B cell (primary cell): ENCODE measurements around the gene GTF3C5. TPM values are rescaled to one million over a fixed set of nuclear protein-coding genes. Genes with fewer than 3 reads are reported as not detected.

Experiments used
- ATAC-seq: fragments of 200-7000 bp; cut with Tn5 transposase; one replicate; pipeline ENCODE4 v1.10.0; 2021; ENCODE audit warnings: low read depth, mild to moderate bottlenecking, moderate number of reproducible peaks, moderate library complexity
- CTCF ChIA-PET: fragments of 350-600 bp; sonication (Branson Sonifier 250); formaldehyde crosslinking; loops from one replicate; lab custom pipeline; 2021; ENCODE audit warnings: antibody characterized with exemption, inconsistent platforms; lab: Charles Lee
- POLR2A ChIA-PET: fragments of 350-600 bp; sonication (Branson Sonifier 250); formaldehyde crosslinking; loops from one replicate; lab custom pipeline; 2021; ENCODE audit warnings: antibody characterized with exemption; lab: Charles Lee
- DNase-seq: peaks from one replicate; pipeline ENCODE4 v3.0.0; 2013
- H2AFZ ChIP-seq: 2 replicates; pipeline ENCODE4 v1.6.1; 2012; ENCODE audit warnings: mild to moderate bottlenecking, low read depth, low read length; ENCODE audit not compliant: insufficient read depth, poor library complexity, severe bottlenecking
- H3K27ac ChIP-seq, 2 donors: 1 replicate in 1 of 2; 2 replicates in 1 of 2; pipeline ENCODE4 v1.5.1; 2012 to 2013; ENCODE audit warnings: low read length in 2 of 2, mild to moderate bottlenecking in 2 of 2, moderate library complexity in 1 of 2
- H3K27me3 ChIP-seq, 4 experiments: fragments of 200-600 bp in 1 of 4; sonication (generic) in 1 of 4; replicated peaks in 1 of 4; 1 replicate in 2 of 4; 2 replicates in 2 of 4; pipeline versions ENCODE4 v1.6.1 to v1.7.0; 2013 to 2016; ENCODE audit warnings: low read length in 3 of 4, mild to moderate bottlenecking in 2 of 4, mixed read lengths in 1 of 4, moderate library complexity in 1 of 4; ENCODE audit not compliant: insufficient read depth in 4 of 4, control insufficient read depth in 3 of 4; ENCODE audit errors: control extremely low read depth in 1 of 4
- H3K36me3 ChIP-seq, 2 experiments: replicated peaks in 1 of 2; 1 replicate in 1 of 2; 2 replicates in 1 of 2; pipeline versions ENCODE4 v1.6.1 to v1.7.1; 2013; ENCODE audit warnings: low read length in 1 of 2; ENCODE audit not compliant: insufficient read depth in 2 of 2, control insufficient read depth in 1 of 2; ENCODE audit errors: control extremely low read depth in 1 of 2, extremely low read depth in 1 of 2
- H3K4me1 ChIP-seq, 2 donors: fragments of 200-600 bp in 1 of 2; sonication (generic) in 1 of 2; 1 replicate in 1 of 2; 2 replicates in 1 of 2; pipeline versions ENCODE4 v1.5.1 to v1.6.1; 2013 to 2017; ENCODE audit warnings: low read length in 2 of 2; ENCODE audit not compliant: control insufficient read depth in 2 of 2, insufficient read depth in 2 of 2
- H3K4me2 ChIP-seq: replicated peaks from 2 replicates; pipeline ENCODE3; 2012; ENCODE audit warnings: mild to moderate bottlenecking, low read depth, low read length; ENCODE audit not compliant: poor library complexity, severe bottlenecking
- H3K4me3 ChIP-seq, 5 experiments: fragments of 200-600 bp in 1 of 5; sonication (generic) in 1 of 5; 1 replicate in 3 of 5; 2 replicates in 2 of 5; pipeline versions ENCODE4 v1.5.1 to v1.7.0; 2011 to 2016; ENCODE audit warnings: low read length in 4 of 5, mild to moderate bottlenecking in 4 of 5, low read depth in 2 of 5, control low read depth in 1 of 5, moderate library complexity in 1 of 5; ENCODE audit not compliant: insufficient read depth in 1 of 5; ENCODE audit errors: control extremely low read depth in 1 of 5, extremely low read depth in 1 of 5
- H3K79me2 ChIP-seq: fragments of 200-600 bp; sonication (generic); one replicate; pipeline ENCODE4 v1.6.0; 2016; ENCODE audit warnings: low read length; ENCODE audit not compliant: control insufficient read depth, insufficient read depth
- H3K9ac ChIP-seq: fragments of 200-600 bp; sonication (generic); 2 replicates; pipeline ENCODE4 v1.6.1; 2017; ENCODE audit warnings: mild to moderate bottlenecking, low read length, moderate library complexity
- H3K9me3 ChIP-seq, 3 donors: one replicate each; pipeline versions ENCODE4 v1.6.1 to v1.7.1; 2013; ENCODE audit warnings: low read length in 2 of 3; ENCODE audit not compliant: control insufficient read depth in 2 of 3, insufficient read depth in 1 of 3; ENCODE audit errors: control extremely low read depth in 1 of 3
- H4K20me1 ChIP-seq: 2 replicates; pipeline ENCODE4 v1.6.0; 2012; ENCODE audit warnings: mild to moderate bottlenecking, low read length; ENCODE audit not compliant: insufficient read depth, control insufficient read depth, poor library complexity, severe bottlenecking
- H3K27ac Mint-ChIP-seq: one replicate; pipeline ENCODE4 v1.8.0; 2021; ENCODE audit warnings: mixed read lengths
- H3K27me3 Mint-ChIP-seq: one replicate; pipeline ENCODE4 v1.8.0; 2021; ENCODE audit warnings: mixed read lengths
- H3K4me1 Mint-ChIP-seq: one replicate; pipeline ENCODE4 v1.8.0; 2021; ENCODE audit warnings: mixed read lengths
- H3K4me3 Mint-ChIP-seq: one replicate; pipeline ENCODE4 v1.8.0; 2021; ENCODE audit warnings: mixed read lengths
- H3K9me3 Mint-ChIP-seq: one replicate; pipeline ENCODE4 v1.8.0; 2022; ENCODE audit warnings: mixed read lengths; ENCODE audit not compliant: insufficient read depth
- EZH2 ChIP-seq: IDR thresholded peaks from 2 replicates; pipeline ENCODE4 v1.6.1; 2012; ENCODE audit warnings: borderline replicate concordance, low read depth, mild to moderate bottlenecking, moderate library complexity, low read length; ENCODE audit not compliant: insufficient read depth, poor library complexity, severe bottlenecking
- WGBS: methylation state at CpG from one replicate; pipeline ENCODE4 v1.1.5; 2013; ENCODE audit warnings: missing lambda C conversion rate; ENCODE audit not compliant: insufficient coverage; 5-methylcytosine and 5-hydroxymethylcytosine counted together
- intact Hi-C: fragments of 100-400 bp; cut with micrococcal nuclease; formaldehyde crosslinking; loops from one replicate; pipeline ENCODE4 v1.10.0; 2022
- polyA plus RNA-seq: library from polyadenylated mRNA; depleted of rRNA; stranded (reverse); fragments of >200 nt; gene quantifications from 2 replicates; pipeline ENCODE4 v1.2.3, GENCODE V29; 2012
- total RNA-seq, 2 donors: library from RNA; stranded (reverse); fragments of 120-200 nt in 1 of 2; gene quantifications; 1 replicate in 1 of 2; 2 replicates in 1 of 2; pipeline versions ENCODE4 v1.2.3 to v1.2.4, GENCODE V29; 2013 to 2022
- TF ChIP-seq, protein P1 (sequence below): fragments of 200-600 bp; IDR thresholded peaks from one replicate; pipeline ENCODE4 v1.8.0; 2022; ENCODE audit warnings: antibody characterized with exemption, mild to moderate bottlenecking

GTF3C5 gene
- total and polyA plus RNA-seq, 2 donors (not counting 1 experiment from before 2014, with no cell fraction given), result 80.5 to 91.2 TPM

GRCh38 chr9:133063500-133064231 lies 32.9 kb downstream of the GTF3C5 start:
- Histone ChIP-seq H2AFZ (no peak overlapping the region), H3K27ac (no peak overlapping the region), H3K4me3 (no peak overlapping the region), H3K9ac (no peak overlapping the region), H3K9me3 (no peaks in the 10 kb centered on the region), H4K20me1 (no peaks in the 10 kb centered on the region), H3K27me3 (no peaks in the 10 kb centered on the region), H3K79me2 (no peaks in the 10 kb centered on the region), H3K4me2 (no peak overlapping the region), H3K4me1 (peaks cover 9 to 18% of the 10 kb centered on the region in 2 donors), H3K36me3 (no peaks in the 10 kb centered on the region)
- H3K27me3 Mint-ChIP-seq, result no peaks in the 10 kb centered on the region
- ChIA-PET POLR2A (no interaction called here), CTCF (no interaction called here)
- no peak for TF ChIP-seq EZH2
- TF ChIP-seq, protein P1, sequence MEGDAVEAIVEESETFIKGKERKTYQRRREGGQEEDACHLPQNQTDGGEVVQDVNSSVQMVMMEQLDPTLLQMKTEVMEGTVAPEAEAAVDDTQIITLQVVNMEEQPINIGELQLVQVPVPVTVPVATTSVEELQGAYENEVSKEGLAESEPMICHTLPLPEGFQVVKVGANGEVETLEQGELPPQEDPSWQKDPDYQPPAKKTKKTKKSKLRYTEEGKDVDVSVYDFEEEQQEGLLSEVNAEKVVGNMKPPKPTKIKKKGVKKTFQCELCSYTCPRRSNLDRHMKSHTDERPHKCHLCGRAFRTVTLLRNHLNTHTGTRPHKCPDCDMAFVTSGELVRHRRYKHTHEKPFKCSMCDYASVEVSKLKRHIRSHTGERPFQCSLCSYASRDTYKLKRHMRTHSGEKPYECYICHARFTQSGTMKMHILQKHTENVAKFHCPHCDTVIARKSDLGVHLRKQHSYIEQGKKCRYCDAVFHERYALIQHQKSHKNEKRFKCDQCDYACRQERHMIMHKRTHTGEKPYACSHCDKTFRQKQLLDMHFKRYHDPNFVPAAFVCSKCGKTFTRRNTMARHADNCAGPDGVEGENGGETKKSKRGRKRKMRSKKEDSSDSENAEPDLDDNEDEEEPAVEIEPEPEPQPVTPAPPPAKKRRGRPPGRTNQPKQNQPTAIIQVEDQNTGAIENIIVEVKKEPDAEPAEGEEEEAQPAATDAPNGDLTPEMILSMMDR, result no peak
- intact Hi-C loops, result no loop called here
- H3K9me3 Mint-ChIP-seq, result no peaks in the 10 kb centered on the region
- WGBS, result 88% methylated on average over 14 of the region's 14 CpGs
- no peak for DNase-seq
- no peak for ATAC-seq
- no peak overlapping the region for H3K27ac Mint-ChIP-seq
- no peak overlapping the region for H3K4me3 Mint-ChIP-seq
- peaks cover 15% of the 10 kb centered on the region for H3K4me1 Mint-ChIP-seq

DNA sequence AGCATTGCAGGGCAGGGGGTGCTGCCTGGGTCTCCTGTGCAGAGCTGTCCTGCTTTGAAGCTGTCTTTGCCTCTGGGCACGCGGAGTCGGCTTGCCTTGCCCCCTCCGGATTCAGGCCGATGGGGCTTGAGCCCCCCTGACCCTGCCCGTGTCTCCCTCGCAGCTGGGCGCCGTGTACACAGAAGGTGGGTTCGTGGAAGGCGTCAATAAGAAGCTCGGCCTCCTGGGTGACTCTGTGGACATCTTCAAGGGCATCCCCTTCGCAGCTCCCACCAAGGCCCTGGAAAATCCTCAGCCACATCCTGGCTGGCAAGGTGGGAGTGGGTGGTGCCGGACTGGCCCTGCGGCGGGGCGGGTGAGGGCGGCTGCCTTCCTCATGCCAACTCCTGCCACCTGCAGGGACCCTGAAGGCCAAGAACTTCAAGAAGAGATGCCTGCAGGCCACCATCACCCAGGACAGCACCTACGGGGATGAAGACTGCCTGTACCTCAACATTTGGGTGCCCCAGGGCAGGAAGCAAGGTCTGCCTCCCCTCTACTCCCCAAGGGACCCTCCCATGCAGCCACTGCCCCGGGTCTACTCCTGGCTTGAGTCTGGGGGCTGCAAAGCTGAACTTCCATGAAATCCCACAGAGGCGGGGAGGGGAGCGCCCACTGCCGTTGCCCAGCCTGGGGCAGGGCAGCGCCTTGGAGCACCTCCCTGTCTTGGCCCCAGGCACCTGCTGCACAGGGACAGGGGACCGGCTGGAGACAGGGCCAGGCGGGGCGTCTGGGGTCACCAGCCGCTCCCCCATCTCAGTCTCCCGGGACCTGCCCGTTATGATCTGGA lies 33.7 kb downstream of the GTF3C5 start:
- no peaks in the 10 kb centered on the region for H4K20me1 ChIP-seq
- H2AFZ ChIP-seq, result no peak overlapping the region
- H3K9me3 Mint-ChIP-seq, result no peaks in the 10 kb centered on the region
- H3K4me1 ChIP-seq, result peaks cover 7 to 10% of the 10 kb centered on the region in 2 donors
- WGBS, result 93% methylated on average over 30 of the region's 30 CpGs
- no peak overlapping the region for H3K27ac Mint-ChIP-seq
- ATAC-seq (no peak), DNase-seq (no peak)
- no peak overlapping the region for H3K4me2 ChIP-seq
- ChIA-PET CTCF (no interaction called here), POLR2A (no interaction called here)
- H3K4me1 Mint-ChIP-seq, result peaks cover 7% of the 10 kb centered on the region
- H3K4me3 Mint-ChIP-seq, result no peak overlapping the region
- H3K36me3 ChIP-seq, result no peaks in the 10 kb centered on the region
- no peak overlapping the region for H3K9ac ChIP-seq
- H3K79me2 ChIP-seq, result no peaks in the 10 kb centered on the region
- H3K9me3 ChIP-seq, result no peaks in the 10 kb centered on the region
- H3K4me3 ChIP-seq, result no peak overlapping the region
- TF ChIP-seq, protein P1, result no peak
- TF ChIP-seq EZH2, result no peak
- intact Hi-C loops, result no loop called here
- H3K27me3 Mint-ChIP-seq, result no peaks in the 10 kb centered on the region
- no peak overlapping the region for H3K27ac ChIP-seq
- no peaks in the 10 kb centered on the region for H3K27me3 ChIP-seq
